NB4 (cell line): ENCODE measurements around the gene ST6GALNAC3.

Experiments used
- DNase-seq: peaks from one replicate; pipeline ENCODE4 v3.0.0; 2010; ENCODE audit warnings: low read depth
- H3K4me3 ChIP-seq: one replicate; pipeline ENCODE4 v1.5.1; 2011; ENCODE audit warnings: mild to moderate bottlenecking, low read depth, low read length, moderate library complexity
- CTCF ChIP-seq: IDR thresholded peaks from one replicate; pipeline ENCODE4 v1.5.1; 2012; ENCODE audit warnings: low read depth, low read length
- MAX ChIP-seq: IDR thresholded peaks from 2 replicates; pipeline ENCODE4 v1.6.1; 2011; ENCODE audit warnings: low read depth, low read length
- MYC ChIP-seq: IDR thresholded peaks from 2 replicates; pipeline ENCODE4 v1.6.1; 2011; ENCODE audit warnings: low read depth, low read length
- POLR2A ChIP-seq: IDR thresholded peaks from 2 replicates; pipeline ENCODE4 v1.6.1; 2011; ENCODE audit warnings: mild to moderate bottlenecking; ENCODE audit not compliant: insufficient read length; ENCODE audit errors: extremely low read depth

ST6GALNAC3 gene

GRCh38 chr1:76177615-76178014 is 103.1 kb downstream of the ST6GALNAC3 start:
- no peak for DNase-seq
- H3K4me3 ChIP-seq = no peak overlapping the region
- TF ChIP-seq MYC = no peak
- TF ChIP-seq POLR2A = no peak
- no peak for TF ChIP-seq MAX
- no peak for TF ChIP-seq CTCF

GRCh38 chr1:76179219-76179698 is 104.7 kb downstream of the ST6GALNAC3 start:
- H3K4me3 ChIP-seq = no peak overlapping the region
- no peak for DNase-seq
- no peak for TF ChIP-seq MYC
- TF ChIP-seq POLR2A = no peak
- no peak for TF ChIP-seq MAX
- no peak for TF ChIP-seq CTCF

- TF ChIP-seq MYC = no peak
- TF ChIP-seq POLR2A = no peak
- TF ChIP-seq MAX = no peak
- TF ChIP-seq CTCF = no peak
- DNase-seq = no peak
- H3K4me3 ChIP-seq = no peak overlapping the region
Observed at GRCh38 chr1:76185207-76185606, 110.7 kb downstream of the ST6GALNAC3 start.

- no peak for TF ChIP-seq MAX
- TF ChIP-seq CTCF = no peak
- TF ChIP-seq MYC = no peak
- TF ChIP-seq POLR2A = no peak
- no peak for DNase-seq
- H3K4me3 ChIP-seq = no peak overlapping the region
Observed at GRCh38 chr1:76186554-76187170, 112.1 kb downstream of the ST6GALNAC3 start.

- H3K4me3 ChIP-seq = no peak overlapping the region
- no peak for TF ChIP-seq CTCF
- no peak for TF ChIP-seq MYC
- no peak for TF ChIP-seq MAX
- no peak for TF ChIP-seq POLR2A
- no peak for DNase-seq
Observed at GRCh38 chr1:76187436-76187835, 112.9 kb downstream of the ST6GALNAC3 start.
